H1 (cell line): ENCODE results near the gene CIBAR2. TPM values are rescaled to one million over a fixed set of nuclear protein-coding genes. Genes with fewer than 3 reads are reported as not detected.

Experiments
- FOSL1 ChIP-seq: IDR thresholded peaks from 2 replicates; pipeline ENCODE4 v1.6.1; 2011; ENCODE audit warnings: mild to moderate bottlenecking, low read depth, low read length, moderate library complexity; ENCODE audit not compliant: insufficient read depth
- KDM4A ChIP-seq: IDR thresholded peaks from one replicate; pipeline ENCODE4 v1.7.1; 2012; ENCODE audit warnings: low read depth, mild to moderate bottlenecking, moderate library complexity, low read length, inconsistent platforms; ENCODE audit not compliant: severe bottlenecking
- polyA plus RNA-seq, 7 experiments: library from polyadenylated mRNA; depleted of rRNA in 3 of 7; stranded (reverse) in 5 of 7; unstranded in 2 of 7; fragments of >200 nt in 5 of 7; fragments of 200-250 nt in 2 of 7; gene quantifications; 1 replicate in 5 of 7; 2 replicates in 1 of 7; 4 replicates in 1 of 7; pipeline versions ENCODE4 v1.2.1 to v1.2.3, GENCODE V29; 2011 to 2013; ENCODE audit warnings: missing spikeins in 2 of 7, mixed read lengths in 2 of 7
- total RNA-seq: library from RNA; stranded (reverse); fragmentation: NEBNext Ultra II Directional; extraction: Animal tissue kit (Norgen Biotek cat#: 25700); gene quantifications from 2 replicates; pipeline ENCODE4 v1.2.1, GENCODE V29; 2021
- TF ChIP-seq, protein P1 (sequence below): fragments of 300-600 bp; sonication (generic); IDR thresholded peaks from 2 replicates; pipeline ENCODE4 v1.7.1; 2012; ENCODE audit warnings: low read length, moderate library complexity, mild to moderate bottlenecking, inconsistent platforms; ENCODE audit not compliant: insufficient replicate concordance

CIBAR2 gene
- total and polyA plus RNA-seq, 2 of the 8 experiments (the other 6 are each of a cell fraction or from before 2014, with no cell fraction given), result 0.18 TPM; not detected in 1

DNA sequence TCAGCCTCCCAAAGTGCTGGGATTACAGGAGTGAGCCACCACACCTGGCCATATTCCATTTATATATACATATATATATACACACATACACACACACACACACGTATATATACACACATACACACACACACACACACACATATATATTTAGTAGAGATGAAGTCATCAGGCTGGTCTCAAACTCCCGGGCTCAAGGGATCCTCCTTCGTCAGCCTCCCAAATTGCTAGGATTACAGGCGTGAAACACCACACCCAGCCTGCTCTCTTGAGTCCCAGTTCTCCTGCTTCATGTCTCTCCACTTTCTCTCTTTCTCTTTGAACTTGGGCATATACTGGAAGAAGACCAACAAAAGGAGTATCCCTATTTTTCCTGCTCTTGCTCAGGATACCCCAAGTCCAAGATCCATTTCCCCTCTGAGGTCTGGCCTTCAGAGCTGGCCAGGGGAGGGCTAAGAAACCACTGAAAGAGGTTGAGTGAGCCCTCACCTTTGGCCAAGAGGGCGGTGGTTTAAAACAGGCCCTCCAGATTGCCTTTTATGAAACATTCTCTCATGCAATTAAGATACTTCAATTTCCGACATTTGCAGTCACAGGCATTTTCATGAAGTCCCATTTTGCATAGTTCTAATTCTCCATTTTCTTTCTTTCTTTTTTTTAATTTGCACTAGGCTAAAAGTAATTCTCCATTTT is 37.9 kb downstream of the CIBAR2 start (continued):
- TF ChIP-seq, protein P1, sequence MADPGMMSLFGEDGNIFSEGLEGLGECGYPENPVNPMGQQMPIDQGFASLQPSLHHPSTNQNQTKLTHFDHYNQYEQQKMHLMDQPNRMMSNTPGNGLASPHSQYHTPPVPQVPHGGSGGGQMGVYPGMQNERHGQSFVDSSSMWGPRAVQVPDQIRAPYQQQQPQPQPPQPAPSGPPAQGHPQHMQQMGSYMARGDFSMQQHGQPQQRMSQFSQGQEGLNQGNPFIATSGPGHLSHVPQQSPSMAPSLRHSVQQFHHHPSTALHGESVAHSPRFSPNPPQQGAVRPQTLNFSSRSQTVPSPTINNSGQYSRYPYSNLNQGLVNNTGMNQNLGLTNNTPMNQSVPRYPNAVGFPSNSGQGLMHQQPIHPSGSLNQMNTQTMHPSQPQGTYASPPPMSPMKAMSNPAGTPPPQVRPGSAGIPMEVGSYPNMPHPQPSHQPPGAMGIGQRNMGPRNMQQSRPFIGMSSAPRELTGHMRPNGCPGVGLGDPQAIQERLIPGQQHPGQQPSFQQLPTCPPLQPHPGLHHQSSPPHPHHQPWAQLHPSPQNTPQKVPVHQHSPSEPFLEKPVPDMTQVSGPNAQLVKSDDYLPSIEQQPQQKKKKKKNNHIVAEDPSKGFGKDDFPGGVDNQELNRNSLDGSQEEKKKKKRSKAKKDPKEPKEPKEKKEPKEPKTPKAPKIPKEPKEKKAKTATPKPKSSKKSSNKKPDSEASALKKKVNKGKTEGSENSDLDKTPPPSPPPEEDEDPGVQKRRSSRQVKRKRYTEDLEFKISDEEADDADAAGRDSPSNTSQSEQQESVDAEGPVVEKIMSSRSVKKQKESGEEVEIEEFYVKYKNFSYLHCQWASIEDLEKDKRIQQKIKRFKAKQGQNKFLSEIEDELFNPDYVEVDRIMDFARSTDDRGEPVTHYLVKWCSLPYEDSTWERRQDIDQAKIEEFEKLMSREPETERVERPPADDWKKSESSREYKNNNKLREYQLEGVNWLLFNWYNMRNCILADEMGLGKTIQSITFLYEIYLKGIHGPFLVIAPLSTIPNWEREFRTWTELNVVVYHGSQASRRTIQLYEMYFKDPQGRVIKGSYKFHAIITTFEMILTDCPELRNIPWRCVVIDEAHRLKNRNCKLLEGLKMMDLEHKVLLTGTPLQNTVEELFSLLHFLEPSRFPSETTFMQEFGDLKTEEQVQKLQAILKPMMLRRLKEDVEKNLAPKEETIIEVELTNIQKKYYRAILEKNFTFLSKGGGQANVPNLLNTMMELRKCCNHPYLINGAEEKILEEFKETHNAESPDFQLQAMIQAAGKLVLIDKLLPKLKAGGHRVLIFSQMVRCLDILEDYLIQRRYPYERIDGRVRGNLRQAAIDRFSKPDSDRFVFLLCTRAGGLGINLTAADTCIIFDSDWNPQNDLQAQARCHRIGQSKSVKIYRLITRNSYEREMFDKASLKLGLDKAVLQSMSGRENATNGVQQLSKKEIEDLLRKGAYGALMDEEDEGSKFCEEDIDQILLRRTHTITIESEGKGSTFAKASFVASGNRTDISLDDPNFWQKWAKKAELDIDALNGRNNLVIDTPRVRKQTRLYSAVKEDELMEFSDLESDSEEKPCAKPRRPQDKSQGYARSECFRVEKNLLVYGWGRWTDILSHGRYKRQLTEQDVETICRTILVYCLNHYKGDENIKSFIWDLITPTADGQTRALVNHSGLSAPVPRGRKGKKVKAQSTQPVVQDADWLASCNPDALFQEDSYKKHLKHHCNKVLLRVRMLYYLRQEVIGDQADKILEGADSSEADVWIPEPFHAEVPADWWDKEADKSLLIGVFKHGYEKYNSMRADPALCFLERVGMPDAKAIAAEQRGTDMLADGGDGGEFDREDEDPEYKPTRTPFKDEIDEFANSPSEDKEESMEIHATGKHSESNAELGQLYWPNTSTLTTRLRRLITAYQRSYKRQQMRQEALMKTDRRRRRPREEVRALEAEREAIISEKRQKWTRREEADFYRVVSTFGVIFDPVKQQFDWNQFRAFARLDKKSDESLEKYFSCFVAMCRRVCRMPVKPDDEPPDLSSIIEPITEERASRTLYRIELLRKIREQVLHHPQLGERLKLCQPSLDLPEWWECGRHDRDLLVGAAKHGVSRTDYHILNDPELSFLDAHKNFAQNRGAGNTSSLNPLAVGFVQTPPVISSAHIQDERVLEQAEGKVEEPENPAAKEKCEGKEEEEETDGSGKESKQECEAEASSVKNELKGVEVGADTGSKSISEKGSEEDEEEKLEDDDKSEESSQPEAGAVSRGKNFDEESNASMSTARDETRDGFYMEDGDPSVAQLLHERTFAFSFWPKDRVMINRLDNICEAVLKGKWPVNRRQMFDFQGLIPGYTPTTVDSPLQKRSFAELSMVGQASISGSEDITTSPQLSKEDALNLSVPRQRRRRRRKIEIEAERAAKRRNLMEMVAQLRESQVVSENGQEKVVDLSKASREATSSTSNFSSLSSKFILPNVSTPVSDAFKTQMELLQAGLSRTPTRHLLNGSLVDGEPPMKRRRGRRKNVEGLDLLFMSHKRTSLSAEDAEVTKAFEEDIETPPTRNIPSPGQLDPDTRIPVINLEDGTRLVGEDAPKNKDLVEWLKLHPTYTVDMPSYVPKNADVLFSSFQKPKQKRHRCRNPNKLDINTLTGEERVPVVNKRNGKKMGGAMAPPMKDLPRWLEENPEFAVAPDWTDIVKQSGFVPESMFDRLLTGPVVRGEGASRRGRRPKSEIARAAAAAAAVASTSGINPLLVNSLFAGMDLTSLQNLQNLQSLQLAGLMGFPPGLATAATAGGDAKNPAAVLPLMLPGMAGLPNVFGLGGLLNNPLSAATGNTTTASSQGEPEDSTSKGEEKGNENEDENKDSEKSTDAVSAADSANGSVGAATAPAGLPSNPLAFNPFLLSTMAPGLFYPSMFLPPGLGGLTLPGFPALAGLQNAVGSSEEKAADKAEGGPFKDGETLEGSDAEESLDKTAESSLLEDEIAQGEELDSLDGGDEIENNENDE, result no peak
- TF ChIP-seq KDM4A, result no peak
- TF ChIP-seq FOSL1, result no peak
